PC-9 (cell line): ENCODE results near the gene SARS2.

Experiments
- CTCF ChIP-seq: fragments of 200-600 bp; sonication (generic); conservative IDR thresholded peaks from 2 replicates; pipeline ENCODE4 v1.6.1; 2017; ENCODE audit warnings: mixed run types, antibody characterized with exemption, mild to moderate bottlenecking, moderate library complexity
- EZH2 ChIP-seq: fragments of 200-600 bp; sonication (generic); IDR thresholded peaks from 2 replicates; pipeline ENCODE4 v1.8.0; 2017; ENCODE audit warnings: antibody characterized with exemption, low read depth

- TF ChIP-seq CTCF, result no peak
- TF ChIP-seq EZH2, result no peak
These were observed 39.9 kb downstream of the SARS2 start for GRCh38 chr19:38890686-38891085.
